ENCODE measurements around the gene ACSS3. TPM values are rescaled to one million over a fixed set of nuclear protein-coding genes. Genes with fewer than 3 reads are reported as not detected.
"Not testable (repeated sequence)": the region's sequence is repeated elsewhere in the genome, so short reads cannot be mapped to it uniquely, and the experiment has no call there.

ACSS3 gene, protein sequence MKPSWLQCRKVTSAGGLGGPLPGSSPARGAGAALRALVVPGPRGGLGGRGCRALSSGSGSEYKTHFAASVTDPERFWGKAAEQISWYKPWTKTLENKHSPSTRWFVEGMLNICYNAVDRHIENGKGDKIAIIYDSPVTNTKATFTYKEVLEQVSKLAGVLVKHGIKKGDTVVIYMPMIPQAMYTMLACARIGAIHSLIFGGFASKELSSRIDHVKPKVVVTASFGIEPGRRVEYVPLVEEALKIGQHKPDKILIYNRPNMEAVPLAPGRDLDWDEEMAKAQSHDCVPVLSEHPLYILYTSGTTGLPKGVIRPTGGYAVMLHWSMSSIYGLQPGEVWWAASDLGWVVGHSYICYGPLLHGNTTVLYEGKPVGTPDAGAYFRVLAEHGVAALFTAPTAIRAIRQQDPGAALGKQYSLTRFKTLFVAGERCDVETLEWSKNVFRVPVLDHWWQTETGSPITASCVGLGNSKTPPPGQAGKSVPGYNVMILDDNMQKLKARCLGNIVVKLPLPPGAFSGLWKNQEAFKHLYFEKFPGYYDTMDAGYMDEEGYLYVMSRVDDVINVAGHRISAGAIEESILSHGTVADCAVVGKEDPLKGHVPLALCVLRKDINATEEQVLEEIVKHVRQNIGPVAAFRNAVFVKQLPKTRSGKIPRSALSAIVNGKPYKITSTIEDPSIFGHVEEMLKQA
- total RNA-seq, result not detected

- ChIA-PET POLR2A (no interaction called here), CTCF (no interaction called here)
Observed at GRCh38 chr12:81077686-81078441, at the start of gene ACSS3. ACSS3 (plus strand) TSS chr12:81078079; CDS start chr12:81078121, 42 bp downstream.

DNA sequence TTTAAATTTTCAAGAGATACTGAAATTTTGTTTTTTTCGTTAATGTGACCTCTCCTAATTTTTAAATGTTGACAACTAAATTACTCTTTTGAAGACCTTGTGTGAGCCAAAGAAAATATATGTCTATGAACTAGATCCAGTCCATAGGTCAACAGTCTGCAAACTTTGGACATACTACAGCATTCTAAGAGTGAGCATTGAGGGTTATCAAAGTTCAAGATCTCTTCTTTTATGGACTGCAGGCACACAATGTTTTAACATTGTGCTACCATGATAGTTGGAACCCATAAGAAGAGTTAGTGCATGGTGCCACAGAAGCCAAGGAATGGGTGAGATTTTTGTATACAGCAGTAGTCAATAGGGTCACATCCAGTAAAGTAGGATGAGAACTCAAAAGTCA is 43.0 kb upstream of the ACSS3 start:
- ChIA-PET CTCF (no interaction called here), POLR2A (no interaction called here)

DNA sequence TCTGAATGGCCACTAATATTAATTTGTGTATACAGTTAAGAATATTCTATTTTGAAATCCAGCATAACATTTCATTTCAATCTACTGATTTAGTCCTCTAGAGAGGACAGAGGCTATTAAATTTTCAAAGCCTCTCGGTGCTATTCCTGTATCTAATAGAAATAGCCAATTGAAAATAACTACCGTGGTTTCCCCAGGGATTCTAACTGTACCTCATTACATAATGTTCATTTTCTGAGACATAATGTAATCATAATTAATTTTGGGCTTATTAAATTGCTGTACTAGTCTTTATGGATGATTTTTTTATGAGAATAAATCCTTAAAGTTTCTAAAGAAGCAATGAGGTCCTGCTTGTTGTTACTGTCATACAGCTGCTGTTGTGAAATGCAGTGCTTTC is 38.6 kb upstream of the ACSS3 start:
- CTCF ChIA-PET, result no interaction called here
- POLR2A ChIA-PET, result no interaction called here

DNA sequence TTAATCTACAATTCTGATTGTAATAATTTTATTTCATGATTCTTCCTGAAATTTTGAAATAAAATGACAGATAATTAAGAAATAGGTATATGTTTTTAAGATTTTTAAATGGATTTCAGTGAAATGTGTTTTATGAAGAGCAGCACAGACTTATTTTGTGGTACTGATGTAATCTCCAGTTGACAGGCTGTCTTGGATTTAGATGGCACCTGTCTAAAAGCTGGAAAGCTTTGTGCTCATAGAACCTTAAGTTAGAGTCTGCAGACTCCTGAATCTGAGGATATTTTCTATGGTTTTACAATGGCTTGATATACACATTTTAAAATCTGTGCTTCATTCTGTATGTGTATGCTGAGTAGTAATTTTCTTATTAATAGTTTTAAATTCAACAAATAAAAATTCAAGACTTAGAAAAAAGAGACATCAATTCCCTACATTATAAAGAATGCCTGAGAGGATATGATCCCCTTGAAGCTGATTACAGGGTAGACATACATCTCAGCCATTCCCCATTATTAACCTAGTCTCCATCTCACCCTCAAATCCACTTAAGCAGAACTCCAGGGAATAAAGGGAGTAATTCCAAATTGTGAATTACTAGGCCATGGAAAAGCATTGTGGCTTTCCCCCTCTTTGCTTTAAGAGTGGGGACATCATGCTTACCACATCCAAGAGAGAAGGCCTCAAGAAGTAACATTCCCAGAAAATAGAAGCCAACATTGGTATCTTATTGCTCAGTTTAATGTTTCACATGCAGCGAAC is 33.7 kb upstream of the ACSS3 start:
- CTCF ChIA-PET, result no interaction called here
- POLR2A ChIA-PET, result no interaction called here

GRCh38 chr12:81064971-81065370 is 12.9 kb upstream of the ACSS3 start:
- CTCF ChIA-PET, POLR2A ChIA-PET: not testable (repeated sequence)

DNA sequence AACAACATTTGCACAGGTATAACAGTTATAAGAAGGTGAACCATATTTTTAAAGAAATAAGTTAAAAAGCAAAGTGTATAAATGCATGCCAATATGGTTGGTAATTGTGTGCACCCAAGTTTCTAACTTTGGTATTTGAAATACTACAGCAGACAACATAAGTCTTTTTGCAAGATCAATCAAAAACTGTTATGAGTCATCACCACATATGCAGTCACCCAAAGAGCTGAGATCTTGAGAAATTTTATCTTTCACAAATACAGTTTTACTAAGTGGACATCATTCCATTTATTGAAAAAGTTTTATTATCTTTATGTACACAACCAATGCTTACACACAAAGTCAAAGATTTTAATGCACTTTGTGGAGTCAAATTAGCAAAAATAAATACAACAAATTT is 7.0 kb upstream of the ACSS3 start:
- ChIA-PET CTCF (no interaction called here), POLR2A (no interaction called here)

DNA sequence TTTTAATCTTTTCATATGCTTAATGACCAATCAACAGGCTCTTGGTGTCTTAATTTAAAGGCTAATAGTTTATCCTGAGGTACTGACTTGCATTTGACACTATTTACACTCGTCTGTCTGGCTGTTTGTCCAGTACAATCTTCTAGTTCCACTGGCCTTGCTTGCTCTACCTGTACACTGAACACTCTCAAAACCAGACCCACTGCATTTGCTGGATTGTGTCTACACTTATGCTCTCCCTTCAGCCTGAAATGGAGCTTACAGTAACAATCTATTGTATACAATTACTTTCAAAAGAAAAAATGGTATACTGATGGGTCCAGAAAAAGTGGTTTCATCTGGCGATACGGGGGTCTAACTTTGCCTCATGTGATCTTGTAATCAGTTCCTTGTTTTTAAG is 2.3 kb upstream of the ACSS3 start:
- ChIA-PET POLR2A (no interaction called here), CTCF (no interaction called here)

GRCh38 chr12:81077329-81077685 is 572 bp upstream of the ACSS3 start:
- POLR2A ChIA-PET, result no interaction called here
- CTCF ChIA-PET, result no interaction called here

DNA sequence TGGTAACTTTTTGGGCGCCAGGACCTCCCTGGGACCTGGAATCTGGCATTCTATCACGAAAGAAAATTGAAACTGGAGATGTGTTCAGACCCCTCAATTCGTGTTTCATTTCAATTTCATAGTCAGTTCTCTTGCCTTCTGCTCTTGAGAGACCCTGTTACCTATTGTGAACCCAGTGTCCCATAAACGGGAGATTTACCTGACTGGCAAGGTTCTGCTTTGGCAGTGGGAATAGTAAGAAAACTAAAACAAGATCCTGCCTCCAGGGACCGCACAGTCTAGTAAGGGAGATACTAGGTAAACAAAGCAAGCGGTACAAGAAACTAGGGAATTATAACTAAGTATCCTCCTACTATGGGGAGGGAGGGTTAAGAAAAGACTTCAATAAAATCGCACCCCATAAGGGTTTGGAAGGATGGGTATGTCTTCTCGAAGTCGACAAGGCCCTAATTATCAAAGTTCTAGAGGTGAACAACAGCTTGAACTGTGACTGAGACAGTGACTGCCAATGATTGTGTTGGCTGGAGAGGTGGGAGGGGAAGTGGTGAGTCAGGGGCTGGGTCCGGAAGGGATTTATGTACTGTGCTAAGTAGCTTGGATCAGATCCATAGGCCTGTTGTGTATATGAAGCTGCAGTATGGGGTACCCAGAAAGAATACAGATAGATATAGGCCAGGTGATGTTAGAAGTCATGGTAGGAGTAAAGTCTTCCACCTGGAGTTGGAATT is 754 bp downstream of the ACSS3 start:
- CTCF ChIA-PET, result no interaction called here
- POLR2A ChIA-PET, result no interaction called here

DNA sequence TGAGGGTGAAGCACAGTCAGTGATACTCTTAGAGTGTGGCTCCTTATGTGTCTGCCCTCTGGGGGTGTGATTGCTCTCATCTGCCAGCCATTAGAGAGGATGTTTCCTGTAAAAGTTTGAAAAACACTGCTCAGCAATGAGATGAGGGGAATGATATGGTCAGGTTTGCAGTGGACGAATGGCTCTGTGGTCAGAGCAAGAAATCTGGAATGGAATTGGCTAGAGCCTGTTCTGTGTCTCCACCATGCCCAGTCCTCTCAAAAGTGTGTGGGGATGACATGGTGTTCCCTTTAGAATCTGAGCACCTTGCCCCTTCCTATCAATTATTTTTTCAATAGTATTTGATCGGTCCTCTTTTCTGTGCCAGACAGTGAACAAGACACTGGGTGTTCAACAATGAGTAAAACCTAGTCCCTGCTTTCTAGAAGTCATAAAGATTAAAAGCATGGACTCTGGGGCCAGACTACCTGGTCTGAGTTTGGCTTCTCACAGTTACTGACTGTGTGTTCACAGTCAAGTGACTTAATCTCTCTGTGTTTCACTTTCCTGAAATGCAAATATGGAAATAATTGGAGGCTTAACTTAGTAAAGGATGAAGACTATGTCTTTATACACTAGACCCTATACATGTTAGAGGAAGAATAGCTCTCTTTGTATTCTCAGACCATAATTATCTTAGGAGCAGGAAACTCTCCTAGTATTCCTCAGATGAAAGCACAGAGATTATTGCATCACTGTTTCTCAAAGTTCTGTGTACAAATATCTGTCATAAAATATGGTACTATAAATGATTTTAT is 1.6 kb downstream of the ACSS3 start:
- ChIA-PET POLR2A (no interaction called here), CTCF (no interaction called here)

DNA sequence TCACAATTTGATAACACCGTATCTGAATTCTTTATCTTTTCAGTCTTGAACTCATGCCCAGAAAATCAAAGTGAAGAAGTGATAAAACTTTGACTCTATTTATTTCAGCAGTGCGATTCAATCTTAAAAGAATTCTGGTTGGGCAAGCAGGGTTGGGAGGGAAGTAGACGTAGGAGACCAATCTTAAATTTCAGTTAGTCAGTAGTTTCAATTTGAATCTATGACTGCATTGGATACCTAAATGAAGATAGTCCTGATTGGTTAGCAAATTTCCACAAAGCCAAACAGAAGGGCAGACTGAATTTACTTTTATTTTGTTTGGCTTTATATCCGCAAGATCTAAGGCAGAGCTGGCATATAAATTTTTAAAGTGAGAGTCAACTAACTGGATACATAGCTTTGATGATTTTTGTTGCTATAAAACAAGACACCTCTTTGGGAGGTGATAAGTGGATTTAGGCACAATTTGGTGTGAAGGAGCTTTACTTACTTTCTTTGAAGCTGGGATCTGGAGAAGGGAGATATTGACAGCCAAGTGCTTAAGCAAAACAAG is 2.6 kb downstream of the ACSS3 start:
- CTCF ChIA-PET, result no interaction called here
- POLR2A ChIA-PET, result no interaction called here

GRCh38 chr12:81081726-81082125 is 3.8 kb downstream of the ACSS3 start:
- CTCF ChIA-PET, result no interaction called here

DNA sequence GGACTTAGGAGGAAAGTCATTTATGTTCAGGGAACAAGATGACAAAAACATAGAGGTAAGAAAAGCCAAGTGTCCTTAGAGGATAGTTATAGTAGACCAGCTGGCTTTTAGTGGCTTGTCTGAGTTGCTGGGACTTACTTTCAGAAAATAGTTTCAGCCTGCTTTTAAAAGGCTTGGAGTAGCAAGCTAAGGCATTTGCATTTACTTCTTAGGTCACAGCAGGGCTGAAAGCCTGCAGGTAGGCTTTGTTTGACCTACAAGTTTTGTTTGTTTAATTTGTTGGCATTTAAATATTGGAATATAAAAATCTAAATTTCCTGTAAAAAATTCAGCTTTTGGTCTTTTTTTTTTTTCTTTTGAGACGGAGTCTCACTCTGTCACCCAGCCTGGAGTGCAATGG is 5.1 kb downstream of the ACSS3 start:
- CTCF ChIA-PET, result no interaction called here
- POLR2A ChIA-PET, result no interaction called here

More at GRCh38 chr12:81081726-81082125, 3.8 kb downstream of the ACSS3 start:
- POLR2A ChIA-PET, result no interaction called here

DNA sequence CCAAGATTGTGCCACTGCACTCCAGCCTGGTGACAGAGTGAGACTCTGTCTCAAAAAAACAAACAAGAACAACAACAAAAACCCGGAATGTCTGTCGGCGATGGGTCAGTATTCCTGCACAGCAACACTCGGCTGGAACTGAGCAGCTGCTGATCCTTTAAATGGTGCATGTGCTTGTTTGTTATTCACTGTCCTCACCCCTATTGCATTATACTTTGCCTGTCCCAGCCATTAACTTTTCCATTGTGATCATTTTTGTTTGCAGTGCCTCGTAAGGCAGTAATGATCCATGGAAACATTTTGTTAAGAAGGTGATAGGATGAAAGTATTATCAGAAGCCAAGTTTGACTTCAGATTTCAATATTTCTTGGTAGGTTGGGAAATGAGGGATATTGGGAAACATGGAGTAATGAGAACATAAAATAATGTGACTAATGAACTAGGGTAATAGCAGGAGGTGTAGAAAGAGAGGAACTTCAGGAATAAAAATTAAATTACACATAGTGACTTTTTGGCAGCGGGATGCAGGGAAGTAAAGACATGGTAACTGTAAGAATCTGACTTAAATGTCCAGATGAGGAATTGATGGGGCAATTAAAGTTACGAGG is 6.1 kb downstream of the ACSS3 start:
- ChIA-PET POLR2A (no interaction called here), CTCF (no interaction called here)

DNA sequence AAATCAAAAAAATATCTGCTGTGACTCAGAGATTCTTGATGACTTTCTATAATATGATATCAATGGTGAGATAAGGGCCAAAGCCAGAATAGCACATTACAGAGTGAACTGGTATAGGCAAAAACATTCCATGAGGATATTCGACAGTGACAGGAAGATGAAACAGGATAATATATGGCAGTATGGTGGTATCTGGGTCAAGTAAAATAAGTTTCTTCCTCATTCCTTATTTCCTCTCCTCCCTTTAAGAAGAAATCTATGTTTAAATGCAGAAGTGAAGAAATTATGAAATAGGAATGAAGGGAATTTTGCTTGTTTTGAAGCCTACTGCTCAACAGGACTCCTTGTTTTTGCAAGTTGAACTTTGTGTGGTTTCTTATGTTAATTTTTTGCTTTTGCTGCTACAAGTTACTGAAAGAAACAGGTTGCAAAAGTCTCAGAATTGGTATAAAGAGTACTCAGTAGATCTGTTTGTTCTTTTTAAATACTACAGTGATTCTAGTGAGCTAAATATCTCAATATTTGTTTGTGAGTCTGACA is 7.0 kb downstream of the ACSS3 start:
- POLR2A ChIA-PET, result no interaction called here
- CTCF ChIA-PET, result no interaction called here

GRCh38 chr12:81085832-81086231 is 8.0 kb downstream of the ACSS3 start:
- POLR2A ChIA-PET, result no interaction called here
- CTCF ChIA-PET, result no interaction called here

DNA sequence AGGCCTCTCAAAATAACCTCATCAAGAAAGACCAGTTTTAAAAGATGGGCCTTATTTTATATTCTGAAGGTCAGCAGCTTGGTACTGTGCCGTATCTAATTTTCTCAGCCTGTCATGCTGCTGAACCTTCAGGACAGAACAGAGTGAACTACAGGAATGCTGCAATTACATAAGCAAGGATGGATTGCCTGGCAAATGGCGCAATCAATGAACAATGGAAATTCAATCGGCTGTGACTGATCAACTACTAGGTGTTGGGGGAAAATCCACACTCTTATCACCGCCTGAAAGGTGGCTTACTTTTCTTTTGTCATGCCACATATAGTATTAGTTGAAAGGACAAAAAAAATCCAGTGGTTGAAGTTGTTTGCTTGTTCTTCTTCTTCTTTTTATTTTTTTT is 8.5 kb downstream of the ACSS3 start:
- POLR2A ChIA-PET, result no interaction called here
- CTCF ChIA-PET, result no interaction called here

- ChIA-PET CTCF (no interaction called here), POLR2A (no interaction called here)
Observed at GRCh38 chr12:81088221-81088620, 10.3 kb downstream of the ACSS3 start.
